Measurements from ENCODE around the gene HINT2.

Gene HINT2

DNA sequence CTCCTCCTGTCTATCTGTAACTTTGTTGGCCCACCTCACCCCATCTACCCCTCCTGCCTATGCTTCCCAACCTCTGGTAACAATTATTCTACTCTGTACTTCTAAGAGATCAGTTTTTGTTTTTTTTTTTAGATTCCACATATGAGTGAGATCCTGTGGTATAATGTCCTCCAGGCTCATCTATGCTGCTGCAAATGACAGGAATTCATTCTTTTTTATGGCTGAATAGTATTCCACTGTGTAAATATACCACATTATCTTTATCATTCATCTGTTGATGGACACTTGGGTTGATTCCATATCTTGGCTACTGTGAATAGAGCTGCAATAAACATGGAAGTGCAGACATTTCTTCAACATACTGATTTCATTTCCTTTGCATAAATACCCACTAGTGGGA, 31.4 kb downstream of the HINT2 start:
- DNase-seq: no peak
- TF ChIP-seq, protein P1, sequence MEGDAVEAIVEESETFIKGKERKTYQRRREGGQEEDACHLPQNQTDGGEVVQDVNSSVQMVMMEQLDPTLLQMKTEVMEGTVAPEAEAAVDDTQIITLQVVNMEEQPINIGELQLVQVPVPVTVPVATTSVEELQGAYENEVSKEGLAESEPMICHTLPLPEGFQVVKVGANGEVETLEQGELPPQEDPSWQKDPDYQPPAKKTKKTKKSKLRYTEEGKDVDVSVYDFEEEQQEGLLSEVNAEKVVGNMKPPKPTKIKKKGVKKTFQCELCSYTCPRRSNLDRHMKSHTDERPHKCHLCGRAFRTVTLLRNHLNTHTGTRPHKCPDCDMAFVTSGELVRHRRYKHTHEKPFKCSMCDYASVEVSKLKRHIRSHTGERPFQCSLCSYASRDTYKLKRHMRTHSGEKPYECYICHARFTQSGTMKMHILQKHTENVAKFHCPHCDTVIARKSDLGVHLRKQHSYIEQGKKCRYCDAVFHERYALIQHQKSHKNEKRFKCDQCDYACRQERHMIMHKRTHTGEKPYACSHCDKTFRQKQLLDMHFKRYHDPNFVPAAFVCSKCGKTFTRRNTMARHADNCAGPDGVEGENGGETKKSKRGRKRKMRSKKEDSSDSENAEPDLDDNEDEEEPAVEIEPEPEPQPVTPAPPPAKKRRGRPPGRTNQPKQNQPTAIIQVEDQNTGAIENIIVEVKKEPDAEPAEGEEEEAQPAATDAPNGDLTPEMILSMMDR (IDR thresholded peaks at IDR 0.05): no peak
- H3K9me3 ChIP-seq: no peaks in the 10 kb centered on the region
- no peaks in the 10 kb centered on the region for H3K4me1 ChIP-seq
- H3K27me3 ChIP-seq: no peaks in the 10 kb centered on the region
- no peak overlapping the region for H3K4me3 ChIP-seq
- no peak overlapping the region for H3K27ac ChIP-seq
- no peaks in the 10 kb centered on the region for H3K36me3 ChIP-seq
- intact Hi-C loops (cut with DNase I; ENCODE audit: low total_unique reads): no loop called here

DNA sequence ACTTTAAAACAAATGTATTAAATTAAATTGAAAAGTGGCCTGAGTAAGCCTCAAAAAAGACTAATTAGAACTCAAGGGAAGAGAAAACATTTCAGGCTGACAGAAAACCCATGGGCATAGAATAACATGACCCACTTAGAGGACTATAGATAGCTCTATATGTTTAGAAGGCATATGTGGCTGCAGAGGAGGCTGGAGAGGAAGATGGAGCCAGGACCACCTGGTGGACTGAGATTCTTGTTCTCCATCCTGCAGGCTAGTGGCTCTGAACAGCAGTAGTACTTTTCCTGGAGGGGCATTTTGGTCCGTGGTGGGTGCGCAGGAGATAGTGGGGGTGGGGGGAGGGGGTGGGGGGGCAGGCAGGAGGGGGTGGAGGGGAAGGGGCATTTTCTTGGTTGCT, 33.8 kb downstream of the HINT2 start:
- no peak overlapping the region for H3K4me3 ChIP-seq
- TF ChIP-seq, protein P1 (IDR thresholded peaks at IDR 0.05): no peak
- no peak for DNase-seq
- H3K4me1 ChIP-seq: no peaks in the 10 kb centered on the region
- H3K36me3 ChIP-seq: no peaks in the 10 kb centered on the region
- intact Hi-C loops (cut with DNase I; ENCODE audit: low total_unique reads): no loop called here
- H3K27ac ChIP-seq: no peak overlapping the region
- H3K27me3 ChIP-seq: no peaks in the 10 kb centered on the region
- no peaks in the 10 kb centered on the region for H3K9me3 ChIP-seq

DNA sequence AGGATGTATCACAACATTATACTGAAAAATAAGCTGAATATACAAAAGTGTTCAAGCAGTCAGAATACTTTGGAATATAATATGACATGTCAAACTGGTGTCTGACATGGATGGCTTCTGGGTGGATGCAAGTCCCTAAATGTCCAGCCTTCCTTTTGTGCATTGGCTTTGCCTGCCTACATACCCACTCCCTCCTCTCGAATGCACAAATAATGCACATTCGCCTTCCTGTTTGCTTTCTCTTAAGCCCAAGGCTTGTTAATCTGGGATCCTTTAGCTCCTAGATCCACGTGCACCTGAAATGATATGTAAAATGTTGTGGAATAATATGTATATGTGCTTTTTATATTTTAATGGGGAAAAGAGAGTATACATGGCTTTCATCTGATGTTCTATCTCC, 36.3 kb downstream of the HINT2 start:
- H3K36me3 ChIP-seq: no peaks in the 10 kb centered on the region
- no peaks in the 10 kb centered on the region for H3K27me3 ChIP-seq

DNA sequence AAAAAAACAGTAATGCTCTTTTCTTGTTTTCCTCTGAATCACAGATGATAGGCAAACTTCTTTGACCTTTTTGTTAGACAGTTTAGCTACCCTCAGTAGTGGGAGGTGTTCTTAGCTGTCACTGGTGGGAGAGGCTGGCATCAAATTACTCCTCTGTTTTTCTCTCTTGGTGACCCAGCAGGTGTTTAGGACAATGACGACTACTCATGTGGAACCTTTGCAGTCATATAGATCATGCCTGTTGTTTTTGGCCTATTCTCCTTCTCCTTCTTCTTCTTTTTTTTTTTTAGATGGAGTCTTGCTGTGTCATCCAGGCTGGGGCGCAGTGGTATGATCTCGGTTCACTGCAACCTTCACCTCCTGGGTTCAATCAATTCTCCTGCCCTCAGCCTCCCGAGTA, 38.8 kb downstream of the HINT2 start:
- no peaks in the 10 kb centered on the region for H3K36me3 ChIP-seq
- TF ChIP-seq, protein P1 (IDR thresholded peaks at IDR 0.05): no peak
- no peak for DNase-seq
- H3K27ac ChIP-seq: no peak overlapping the region
- intact Hi-C loops (cut with DNase I; ENCODE audit: low total_unique reads): no loop called here
- H3K4me1 ChIP-seq: peaks cover 0 to 11% (median 10%) of the 10 kb centered on the region in 4 donors
- H3K4me3 ChIP-seq: no peak overlapping the region
- H3K9me3 ChIP-seq: no peaks in the 10 kb centered on the region
- H3K27me3 ChIP-seq: no peaks in the 10 kb centered on the region

More for the DNA sequence above, 36.3 kb downstream of the HINT2 start:
- Histone ChIP-seq H3K4me1 (no peaks in the 10 kb centered on the region), H3K4me3 (no peak overlapping the region), H3K27ac (no peak overlapping the region), H3K9me3 (no peaks in the 10 kb centered on the region)
- TF ChIP-seq, protein P1 (IDR thresholded peaks at IDR 0.05): no peak
- DNase-seq: no peak
- intact Hi-C loops (cut with DNase I; ENCODE audit: low total_unique reads): no loop called here

DNA sequence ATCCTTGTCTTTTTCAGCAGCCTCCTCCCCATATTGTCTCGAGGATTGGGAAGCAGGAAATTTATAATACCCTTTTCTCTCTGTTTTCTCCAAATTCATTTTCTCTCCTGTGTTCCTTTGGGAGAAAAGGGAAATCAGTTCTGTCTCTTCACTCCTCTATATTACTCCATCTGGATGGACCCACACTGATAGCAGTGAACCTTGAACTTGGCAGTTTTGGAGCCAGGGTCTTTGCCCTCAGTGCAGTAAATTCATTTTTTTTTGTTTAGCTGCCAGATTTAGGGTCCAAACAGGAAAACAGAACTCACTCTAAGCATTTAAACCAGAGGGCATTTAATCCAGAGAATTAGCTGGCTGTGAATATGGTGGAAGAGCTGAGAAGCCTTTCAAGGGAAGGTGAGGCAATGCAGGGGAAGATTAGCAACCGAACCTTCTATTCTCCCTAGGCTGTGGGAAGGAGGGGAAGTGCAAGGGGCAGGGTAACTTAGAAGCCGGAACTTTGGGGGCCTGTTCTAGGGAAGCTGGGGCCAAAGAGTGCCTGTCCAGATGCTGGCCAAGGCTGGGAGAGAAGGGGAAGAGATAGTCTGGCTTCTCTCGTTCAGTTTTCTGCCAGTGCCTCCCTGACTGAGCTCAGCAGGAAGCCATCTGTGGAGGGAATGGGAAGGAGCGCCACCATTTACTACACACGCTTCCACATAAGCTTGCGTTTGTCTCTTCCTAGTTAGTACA, 39.8 kb downstream of the HINT2 start:
- DNase-seq: peak in 1 of 2 donors; percentile 34
- H3K4me1 ChIP-seq: peaks cover 0 to 20% (median 18%) of the 10 kb centered on the region in 4 donors
- no peaks in the 10 kb centered on the region for H3K9me3 ChIP-seq
- no peaks in the 10 kb centered on the region for H3K36me3 ChIP-seq
- no peak overlapping the region for H3K4me3 ChIP-seq
- H3K27ac ChIP-seq: no peak overlapping the region
- no peaks in the 10 kb centered on the region for H3K27me3 ChIP-seq
- intact Hi-C loops (cut with DNase I; ENCODE audit: low total_unique reads): no loop called here
- TF ChIP-seq, protein P1 (IDR thresholded peaks at IDR 0.05): no peak
